GM20431 (cell line): ENCODE measurements around the gene SORCS3.

Experiments used
- in situ Hi-C: fragments of 300-500 bp; cut with MseI, MboI; formaldehyde crosslinking; loops from one replicate; pipeline ENCODE4 v1.15.0; 2020; ENCODE audit warnings: low sequenced_read_pairs; ENCODE audit not compliant: unreplicated experiment

Gene SORCS3

GRCh38 chr10:105146436-105146835, 505.3 kb downstream of the SORCS3 start:
- in situ Hi-C loops, result no loop called here

DNA sequence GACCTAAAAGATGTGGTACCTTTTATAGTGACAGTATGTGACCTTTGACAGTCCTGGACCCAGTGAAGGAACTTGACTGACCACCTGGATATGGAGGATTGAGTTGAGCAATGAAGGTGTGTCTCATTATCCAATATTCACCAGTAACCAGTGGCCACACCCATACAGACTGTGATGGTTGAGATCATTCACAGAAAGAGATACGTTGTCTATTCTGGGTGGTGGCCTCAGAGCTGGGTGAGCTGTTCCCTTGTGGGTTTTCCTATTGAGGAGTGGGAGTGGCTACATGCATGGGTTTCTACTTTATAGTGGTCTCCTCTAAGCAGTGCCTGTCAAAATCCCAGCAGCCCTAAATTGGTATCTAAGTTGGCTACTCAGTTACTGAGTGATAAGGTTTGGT, 507.4 kb downstream of the SORCS3 start:
- in situ Hi-C loops, result no loop called here

- in situ Hi-C loops, result no loop called here
Measured at GRCh38 chr10:105148921-105149320, 507.8 kb downstream of the SORCS3 start.

GRCh38 chr10:105149371-105149891, 508.3 kb downstream of the SORCS3 start:
- in situ Hi-C loops, result no loop called here

- in situ Hi-C loops, result no loop called here
Measured at GRCh38 chr10:105150259-105150880, 509.3 kb downstream of the SORCS3 start.

DNA sequence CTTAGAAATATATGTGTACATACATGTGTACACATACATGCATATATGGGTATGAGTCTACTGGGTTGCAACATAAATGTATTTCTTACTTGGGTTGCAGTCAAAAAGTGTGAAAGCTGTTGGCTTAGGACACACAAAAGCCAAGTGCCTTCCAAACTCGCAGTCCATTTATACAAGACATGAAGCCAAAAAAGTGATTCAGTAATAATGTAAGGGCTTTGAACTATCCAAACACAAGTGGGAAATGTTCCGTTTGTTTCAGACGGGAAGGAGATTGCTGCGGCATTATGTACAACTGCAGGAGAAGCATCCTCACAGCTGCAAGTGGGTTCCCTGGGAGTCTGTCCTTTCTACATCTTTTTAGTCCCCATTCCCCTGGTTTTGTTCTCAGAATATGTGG, 513.6 kb downstream of the SORCS3 start:
- in situ Hi-C loops, result no loop called here

GRCh38 chr10:105159268-105159667, 518.2 kb downstream of the SORCS3 start:
- in situ Hi-C loops, result no loop called here

DNA sequence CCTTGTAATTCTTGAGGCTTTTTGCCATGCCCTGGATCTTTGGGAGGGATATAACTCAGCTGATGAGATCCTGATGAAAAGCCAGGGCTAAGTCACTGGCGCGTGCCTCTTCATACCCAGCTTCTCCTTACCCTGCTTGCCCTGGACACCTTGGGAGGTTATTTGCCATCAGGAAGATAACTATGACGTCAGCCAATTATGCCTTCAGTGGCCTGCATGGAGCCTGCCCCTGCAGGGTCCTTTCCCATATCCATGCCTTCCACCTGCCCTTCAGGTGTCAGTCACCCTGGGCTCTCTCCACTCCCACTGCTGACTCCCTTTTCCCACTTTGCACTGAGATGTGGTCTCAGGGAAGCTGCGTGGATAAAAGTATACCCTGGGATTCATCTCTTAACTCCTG, 520.1 kb downstream of the SORCS3 start:
- in situ Hi-C loops, result no loop called here

DNA sequence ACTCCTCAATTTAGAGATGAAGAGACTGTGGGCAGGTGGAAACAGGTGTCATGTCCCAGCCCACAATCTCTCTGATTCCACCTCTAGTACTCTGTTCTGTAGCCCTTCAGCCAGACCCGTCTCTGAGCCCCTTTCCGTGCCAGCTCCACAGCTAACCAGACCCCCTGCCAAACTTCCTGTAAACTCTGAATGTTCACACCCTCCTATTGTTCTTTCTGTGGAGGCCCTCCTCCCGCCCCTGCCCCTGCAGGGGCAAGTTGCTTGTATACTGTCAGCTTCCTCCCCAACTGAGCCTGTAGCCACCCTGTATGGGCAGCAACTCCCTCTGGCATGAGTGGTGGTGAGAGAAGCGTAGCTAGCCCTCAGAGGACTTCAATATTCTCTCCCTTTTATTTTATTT, 520.7 kb downstream of the SORCS3 start:
- in situ Hi-C loops, result no loop called here

DNA sequence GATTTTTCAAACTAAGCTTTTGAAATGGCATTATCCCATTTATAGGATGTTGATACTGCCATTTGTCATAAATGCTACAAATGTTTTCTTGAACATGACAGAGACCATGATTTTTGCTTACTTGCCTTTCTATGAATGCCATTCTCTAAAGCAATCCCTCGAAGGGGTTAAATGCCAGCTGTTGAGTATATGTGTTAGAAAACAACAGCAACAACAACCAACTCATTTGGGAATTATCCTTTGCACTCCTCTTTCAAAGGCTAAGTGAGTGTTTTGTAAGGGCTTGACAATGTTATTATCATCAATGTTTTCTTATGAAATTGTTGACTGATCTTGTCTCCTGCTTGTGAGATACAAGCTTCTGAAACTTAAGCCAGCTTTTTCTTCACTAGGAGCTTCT, 529.4 kb downstream of the SORCS3 start:
- in situ Hi-C loops, result no loop called here

GRCh38 chr10:105171945-105172344, 530.9 kb downstream of the SORCS3 start:
- in situ Hi-C loops, result no loop called here

- in situ Hi-C loops, result no loop called here
Measured at GRCh38 chr10:105181626-105182025, 540.5 kb downstream of the SORCS3 start.

- in situ Hi-C loops, result no loop called here
Measured at GRCh38 chr10:105183536-105183935, 542.4 kb downstream of the SORCS3 start.

- in situ Hi-C loops, result no loop called here
Measured at GRCh38 chr10:105185161-105185560, 544.1 kb downstream of the SORCS3 start.

GRCh38 chr10:105187243-105187642, 546.2 kb downstream of the SORCS3 start:
- in situ Hi-C loops, result no loop called here

DNA sequence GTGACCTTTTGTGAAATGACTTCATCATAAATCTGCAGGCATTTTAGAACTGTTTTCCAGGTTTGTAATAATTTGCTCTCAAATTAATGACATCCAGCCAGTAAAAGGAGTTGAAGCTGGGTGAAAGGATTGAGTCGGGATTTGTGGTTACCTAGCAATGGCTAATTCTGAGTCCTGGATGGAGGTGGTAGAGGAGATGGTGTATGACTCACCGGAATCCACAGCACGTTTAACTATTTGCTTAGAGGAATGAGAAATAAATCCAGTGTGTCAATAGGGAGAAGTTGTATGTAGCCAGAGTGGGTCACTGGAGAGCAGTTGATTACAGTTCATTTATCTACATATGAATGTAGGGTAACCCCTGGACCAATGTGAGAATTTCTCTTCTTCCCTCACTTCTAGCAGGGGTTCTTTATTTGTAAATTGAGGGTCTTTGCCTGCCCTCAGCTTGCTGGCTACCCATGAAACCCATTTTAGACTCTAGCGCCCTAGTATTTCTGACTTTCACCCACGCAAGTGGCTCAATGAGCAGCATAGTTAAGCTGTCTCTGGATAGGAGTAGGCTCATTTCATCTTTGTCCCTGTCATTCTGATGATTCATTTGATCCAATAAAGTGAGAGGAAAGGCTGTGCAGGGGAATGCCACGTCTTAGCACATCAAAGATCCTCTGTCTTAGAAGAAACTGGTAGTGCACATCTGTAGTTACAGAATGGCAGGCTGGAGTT, 547.8 kb downstream of the SORCS3 start:
- in situ Hi-C loops, result no loop called here

- in situ Hi-C loops, result no loop called here
Measured at GRCh38 chr10:105189463-105189800, 548.3 kb downstream of the SORCS3 start.

DNA sequence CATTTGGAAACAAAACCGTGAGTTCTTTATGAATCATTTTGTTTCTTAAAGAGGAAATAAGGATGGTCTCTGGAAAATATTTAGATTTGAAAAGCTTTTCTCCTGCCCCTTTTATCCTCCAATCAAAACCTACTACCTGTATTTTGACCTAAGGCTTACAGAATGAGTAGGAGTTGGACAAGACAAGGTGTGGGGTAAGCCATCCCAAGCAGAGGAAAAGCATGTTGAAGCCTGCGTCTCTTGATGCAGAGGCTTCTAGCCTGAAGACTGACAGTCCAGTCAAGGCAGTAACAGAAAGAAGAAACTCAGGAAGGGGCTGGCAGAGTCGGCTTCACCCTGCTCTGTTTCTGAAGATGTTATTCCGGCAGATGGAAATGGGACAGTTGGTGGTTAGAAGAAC, 551.1 kb downstream of the SORCS3 start:
- in situ Hi-C loops, result no loop called here

DNA sequence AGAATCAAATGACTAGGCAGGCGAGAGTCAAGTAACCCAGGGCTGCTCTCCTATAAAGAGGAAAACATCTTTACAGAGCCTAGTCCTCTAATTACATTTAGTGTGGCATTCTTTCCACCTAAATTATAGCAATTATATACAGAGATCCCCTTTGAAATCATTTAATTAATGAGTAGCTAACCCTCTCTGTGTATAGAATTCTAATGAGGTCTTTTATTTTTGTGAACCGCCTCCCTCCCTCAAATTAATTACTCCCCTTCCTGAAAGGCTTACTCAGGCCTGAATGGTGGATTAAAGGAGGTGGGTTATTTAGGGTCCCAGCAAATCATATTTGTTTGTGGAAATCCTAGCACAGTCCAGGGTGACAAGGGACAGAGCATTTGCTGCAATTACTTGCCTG, 551.8 kb downstream of the SORCS3 start:
- in situ Hi-C loops, result no loop called here

- in situ Hi-C loops, result no loop called here
Measured at GRCh38 chr10:105195831-105196230, 554.7 kb downstream of the SORCS3 start.

DNA sequence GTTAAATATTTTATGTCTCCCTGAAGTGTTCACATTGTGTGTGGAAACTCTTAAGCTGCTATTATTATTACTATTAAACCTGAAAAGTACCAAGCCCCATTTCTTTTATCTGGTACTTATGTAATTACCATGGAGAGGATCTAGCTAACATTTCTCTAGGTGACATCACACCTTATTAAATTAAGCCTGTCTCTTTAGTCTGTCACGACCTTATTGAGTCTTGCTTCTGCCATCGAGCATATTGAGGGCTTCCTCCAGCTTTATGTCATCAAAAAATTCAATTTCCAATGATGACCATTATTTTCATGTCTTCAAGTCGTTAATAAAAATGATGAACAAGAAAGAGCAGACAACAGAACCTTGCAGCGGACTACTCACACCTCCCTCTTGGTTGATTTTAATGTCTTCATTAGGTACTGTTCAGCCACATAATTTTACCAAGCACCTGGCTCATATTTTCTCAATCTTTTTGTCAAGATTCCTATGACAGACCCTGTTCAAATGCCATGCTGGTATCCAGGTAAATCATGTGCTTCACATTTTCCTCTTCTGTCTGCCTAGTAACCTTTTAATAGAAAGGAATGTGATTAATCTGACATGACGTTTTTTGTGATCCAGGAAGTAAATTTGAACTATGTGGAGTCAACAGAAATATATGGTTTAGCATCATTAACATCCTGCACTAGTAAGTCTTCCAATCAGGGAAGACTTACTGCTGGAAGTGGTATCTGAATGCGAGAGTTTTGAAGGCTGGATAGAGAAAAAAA, 556.7 kb downstream of the SORCS3 start:
- in situ Hi-C loops, result no loop called here
